Measurements from ENCODE around the gene MYB. TPM values are rescaled to one million over a fixed set of nuclear protein-coding genes. Genes with fewer than 3 reads are reported as not detected.
A peak's percentile ranks its signal among the peaks of the same experiment; 100 is the strongest.

The MYB gene
- total RNA-seq, 1 experiment from 2014 or later: not detected

- in situ Hi-C loops (cut with HindIII; ENCODE audit: low sequenced_read_pairs): no loop called here
- peak; percentile 22 for DNase-seq (ENCODE audit: low spot score)
Observed at GRCh38 chr6:135183532-135184440, 2.7 kb downstream of the MYB start.

GRCh38 chr6:135185483-135185882 lies 4.4 kb downstream of the MYB start:
- in situ Hi-C loops (cut with HindIII; ENCODE audit: low sequenced_read_pairs): no loop called here
- no peak for DNase-seq (ENCODE audit: low spot score)

GRCh38 chr6:135186255-135186654 lies 5.1 kb downstream of the MYB start:
- DNase-seq (ENCODE audit: low spot score): no peak
- in situ Hi-C loops (cut with HindIII; ENCODE audit: low sequenced_read_pairs): no loop called here

GRCh38 chr6:135187372-135187771 lies 6.3 kb downstream of the MYB start:
- no peak for DNase-seq (ENCODE audit: low spot score)
- in situ Hi-C loops (cut with HindIII; ENCODE audit: low sequenced_read_pairs): no loop called here

- no peak for DNase-seq (ENCODE audit: low spot score)
- in situ Hi-C loops (cut with HindIII; ENCODE audit: low sequenced_read_pairs): no loop called here
Observed at GRCh38 chr6:135188718-135189117, 7.6 kb downstream of the MYB start.

DNA sequence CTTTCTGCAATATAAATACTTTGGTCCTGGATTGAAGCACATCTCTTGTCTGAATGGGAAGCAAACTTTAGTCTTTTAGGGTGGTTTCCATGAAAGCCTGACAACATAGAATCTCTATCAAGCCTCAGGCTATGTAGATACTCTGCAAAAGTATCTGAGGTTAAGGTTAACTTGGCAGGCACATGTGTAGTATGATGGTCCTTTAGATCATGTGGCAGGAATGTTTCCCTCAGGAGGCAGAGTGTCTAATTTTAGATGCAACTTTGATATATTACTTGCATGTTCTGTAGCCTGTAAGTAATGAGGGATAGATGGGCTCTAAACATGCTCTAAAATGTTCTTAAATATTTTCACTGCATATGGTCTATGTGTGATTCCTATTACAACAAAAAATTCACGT lies 8.2 kb downstream of the MYB start:
- in situ Hi-C loops (cut with HindIII; ENCODE audit: low sequenced_read_pairs): no loop called here
- no peak for DNase-seq (ENCODE audit: low spot score)

DNA sequence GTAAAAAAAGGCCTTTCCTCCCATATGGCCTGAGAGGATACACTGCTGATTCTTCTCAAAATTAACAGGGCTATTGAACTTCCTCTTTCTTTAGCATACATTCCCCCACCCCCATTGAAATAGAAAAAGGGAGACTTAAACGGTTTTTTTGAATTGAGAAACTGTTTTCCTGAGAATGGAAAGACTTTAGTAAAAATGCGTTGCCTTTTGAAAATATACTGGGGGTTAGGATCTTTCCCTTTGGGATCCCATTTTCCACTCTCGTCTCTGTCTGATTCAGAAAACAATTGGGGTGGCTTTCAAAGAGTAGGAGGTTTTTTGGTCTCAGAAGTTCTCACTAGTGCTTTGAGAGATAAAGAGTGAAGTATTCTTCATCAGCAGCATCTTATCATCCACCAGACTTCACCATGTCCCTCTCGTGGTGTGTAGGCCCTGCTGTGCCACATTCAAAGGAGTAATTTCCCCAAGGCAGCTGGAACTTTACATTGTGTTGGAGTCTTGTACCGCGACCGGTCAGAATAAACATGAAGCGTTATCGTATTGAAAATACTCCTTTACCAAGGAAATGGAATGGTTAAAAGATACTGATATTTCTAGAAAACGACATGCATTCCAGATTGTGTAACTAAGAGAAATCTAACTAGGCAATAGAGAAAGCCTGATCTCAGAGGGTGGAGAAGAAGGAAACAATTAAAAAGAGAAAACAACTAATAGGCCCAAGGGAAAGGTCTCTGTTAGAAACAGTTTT lies 10.6 kb downstream of the MYB start:
- in situ Hi-C loops (cut with HindIII; ENCODE audit: low sequenced_read_pairs): no loop called here
- DNase-seq (ENCODE audit: low spot score): no peak

- in situ Hi-C loops (cut with HindIII; ENCODE audit: low sequenced_read_pairs): no loop called here
- DNase-seq (ENCODE audit: low spot score): no peak
Observed at GRCh38 chr6:135192256-135193174, 11.4 kb downstream of the MYB start.

- no peak for DNase-seq (ENCODE audit: low spot score)
- in situ Hi-C loops (cut with HindIII; ENCODE audit: low sequenced_read_pairs): no loop called here
Observed at GRCh38 chr6:135193221-135193620, 12.1 kb downstream of the MYB start.

DNA sequence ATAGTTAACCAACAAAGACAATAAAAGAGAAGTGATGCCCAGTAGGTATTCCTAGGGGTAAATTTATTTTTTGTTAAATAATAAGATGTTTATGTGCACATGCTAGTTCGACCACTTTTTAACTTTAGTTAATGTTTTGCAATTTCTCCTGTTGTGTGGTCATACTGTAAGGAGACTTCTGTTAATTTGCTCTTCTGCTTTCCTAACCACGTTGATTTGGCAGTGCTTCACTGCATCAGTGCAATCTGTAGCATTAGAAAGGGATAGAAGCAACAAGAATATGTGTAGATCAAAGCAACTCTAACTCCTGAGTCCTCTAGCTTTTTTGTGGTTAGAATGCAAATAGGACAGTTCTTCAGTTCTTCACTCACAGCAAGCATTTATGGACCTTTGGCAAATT lies 13.9 kb downstream of the MYB start:
- DNase-seq (ENCODE audit: low spot score): no peak
- in situ Hi-C loops (cut with HindIII; ENCODE audit: low sequenced_read_pairs): no loop called here

GRCh38 chr6:135195522-135195921 lies 14.4 kb downstream of the MYB start:
- no peak for DNase-seq (ENCODE audit: low spot score)
- in situ Hi-C loops (cut with HindIII; ENCODE audit: low sequenced_read_pairs): no loop called here

GRCh38 chr6:135196739-135197510 lies 15.8 kb downstream of the MYB start:
- DNase-seq (ENCODE audit: low spot score): no peak
- in situ Hi-C loops (cut with HindIII; ENCODE audit: low sequenced_read_pairs): no loop called here

GRCh38 chr6:135202836-135203235 lies 21.7 kb downstream of the MYB start:
- no peak for DNase-seq (ENCODE audit: low spot score)
- in situ Hi-C loops (cut with HindIII; ENCODE audit: low sequenced_read_pairs): no loop called here

- in situ Hi-C loops (cut with HindIII; ENCODE audit: low sequenced_read_pairs): no loop called here
- DNase-seq (ENCODE audit: low spot score): no peak
Observed at GRCh38 chr6:135204951-135205350, 23.8 kb downstream of the MYB start.

GRCh38 chr6:135209803-135210202 lies 28.7 kb downstream of the MYB start:
- DNase-seq (ENCODE audit: low spot score): no peak
- in situ Hi-C loops (cut with HindIII; ENCODE audit: low sequenced_read_pairs): no loop called here

DNA sequence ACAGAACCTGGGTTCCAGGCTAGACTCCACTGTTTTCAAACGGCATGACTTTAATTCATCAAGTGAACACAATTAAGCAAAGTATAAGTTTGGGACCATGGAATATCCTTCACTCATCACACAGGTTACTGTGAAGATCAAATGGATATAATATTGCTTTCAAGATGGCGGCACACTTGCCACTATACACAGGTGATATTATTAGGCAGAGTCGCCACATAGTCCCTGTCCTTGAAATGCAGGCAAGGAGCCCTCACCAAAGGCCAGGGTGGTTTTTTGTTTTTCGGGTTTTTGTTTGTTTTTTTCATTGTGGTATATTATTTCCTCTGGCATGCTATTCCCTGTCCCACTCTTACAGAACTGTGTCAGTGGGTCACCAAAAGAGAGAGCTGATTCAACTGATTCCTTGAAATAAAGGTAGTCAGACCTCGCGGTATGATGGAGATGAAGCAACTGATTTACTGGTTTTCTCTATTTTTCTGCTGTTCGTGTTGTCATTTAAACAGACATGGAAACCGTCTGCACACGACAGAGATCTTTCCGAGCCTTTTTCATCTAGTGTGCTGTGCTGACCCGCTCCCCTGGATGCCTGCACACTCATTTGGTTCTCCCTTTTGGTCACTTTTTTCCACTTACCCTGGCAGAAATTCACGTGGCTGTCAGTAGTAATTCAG lies 29.7 kb downstream of the MYB start:
- in situ Hi-C loops (cut with HindIII; ENCODE audit: low sequenced_read_pairs): no loop called here
- no peak for DNase-seq (ENCODE audit: low spot score)

DNA sequence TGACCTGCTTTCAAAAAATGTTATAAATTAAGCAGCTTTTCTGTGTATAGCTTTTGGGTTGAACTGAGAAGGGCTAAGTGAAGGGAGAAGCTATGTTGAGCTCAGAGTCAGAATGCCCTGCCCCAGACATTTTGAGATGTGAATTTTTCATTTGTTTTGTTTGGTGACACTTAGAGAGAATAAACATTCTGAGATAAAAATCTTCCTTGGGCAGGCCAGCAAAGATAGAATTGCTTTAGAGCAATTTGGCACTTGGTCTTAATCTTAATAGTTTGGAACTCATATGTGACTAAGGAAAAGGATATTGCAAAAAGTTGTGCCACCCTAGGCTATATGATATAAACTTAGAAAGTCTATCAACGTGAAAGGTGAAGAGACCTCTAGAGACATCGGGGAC lies 30.2 kb downstream of the MYB start:
- DNase-seq (ENCODE audit: low spot score): no peak
- in situ Hi-C loops (cut with HindIII; ENCODE audit: low sequenced_read_pairs): no loop called here

Data from G401 (cell line).